Stimulated activated CD4-positive, alpha-beta T cell treated with anti-CD3 and anti-CD28 coated beads, Interleukin-1b, Interleukin-23, amount 100 ng/mL, for 24 hours (primary cell): ENCODE data around the gene COL19A1.
"Not testable (repeated sequence)": the region's sequence is repeated elsewhere in the genome, so short reads cannot be mapped to it uniquely, and the experiment has no call there.

Experiments used
- DNase-seq, 4 experiments: peaks; one replicate each; pipeline ENCODE4 v3.0.0-alpha.2; 2020; ENCODE audit warnings: low read depth in 4 of 4, low spot score in 1 of 4

The COL19A1 gene

GRCh38 chr6:69895396-69895795, 29.0 kb downstream of the COL19A1 start:
- no peak for DNase-seq

DNA sequence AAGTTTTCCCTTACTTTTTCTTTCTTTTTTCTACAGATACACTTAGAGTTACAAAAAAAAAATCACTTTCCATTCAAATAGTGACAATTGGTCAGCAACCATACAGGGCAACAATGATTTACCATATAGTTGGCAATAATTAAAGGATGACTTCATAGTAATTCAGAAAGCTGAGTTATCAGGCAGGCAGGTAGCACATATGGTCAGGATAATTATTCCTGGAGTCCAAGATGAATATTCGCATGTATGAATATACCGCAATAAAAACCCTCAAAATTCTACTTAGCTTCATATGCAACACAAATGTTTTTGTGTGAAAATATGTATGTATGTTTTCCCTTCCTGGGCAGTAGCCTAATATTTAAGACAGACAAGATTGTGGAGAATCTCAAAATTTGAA, 34.5 kb downstream of the COL19A1 start:
- no peak for DNase-seq

GRCh38 chr6:69901361-69901760, 35.0 kb downstream of the COL19A1 start:
- DNase-seq, result no peak

DNA sequence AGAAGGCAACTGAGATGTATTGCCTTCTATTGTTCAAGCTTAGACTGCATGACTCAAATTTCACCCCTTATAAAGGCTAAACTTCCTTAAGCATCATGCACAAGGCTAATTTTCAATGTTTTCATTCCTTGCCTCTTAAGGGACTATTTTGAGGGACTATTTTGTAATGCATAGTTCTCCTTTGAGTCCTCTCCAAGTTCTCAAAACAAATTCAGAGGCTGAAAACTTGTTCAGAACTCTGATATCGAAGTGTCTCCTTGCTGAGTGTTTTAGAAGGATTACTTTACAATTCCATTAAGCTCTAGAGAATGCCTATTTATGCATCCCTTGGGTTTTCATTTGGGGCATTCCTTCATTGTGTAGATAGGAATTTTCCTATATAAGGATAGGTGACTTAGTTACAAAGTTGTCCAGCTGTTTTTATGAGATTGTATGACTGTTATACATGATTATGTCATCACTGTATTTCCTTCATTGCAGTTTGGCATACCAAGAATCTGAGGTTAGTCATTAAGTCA, 41.7 kb downstream of the COL19A1 start:
- DNase-seq, result no peak

- DNase-seq, result no peak
Measured at GRCh38 chr6:69913361-69913760, 47.0 kb downstream of the COL19A1 start.

DNA sequence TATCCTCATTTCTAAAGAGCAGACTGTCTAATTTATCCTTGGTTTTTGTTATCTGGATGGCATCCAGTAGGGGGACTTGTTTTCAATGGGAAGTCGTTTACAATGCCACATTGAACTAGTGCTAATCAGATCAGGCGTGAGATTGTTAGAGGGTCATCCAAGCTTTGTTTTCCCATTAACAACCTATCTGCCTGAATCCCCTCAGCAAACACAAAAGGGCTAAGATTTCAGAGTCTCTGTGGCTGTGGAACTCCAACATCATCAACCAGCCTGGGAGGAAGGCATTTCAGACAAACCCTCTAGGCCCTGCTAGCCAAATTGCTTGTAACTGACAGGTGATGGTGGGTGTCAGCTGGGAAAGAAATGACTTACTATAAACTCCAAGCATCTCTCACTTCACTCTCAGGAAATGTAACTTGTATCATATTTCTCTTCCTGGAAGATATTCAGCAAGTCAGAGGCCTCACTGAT, 47.7 kb downstream of the COL19A1 start:
- DNase-seq, result no peak

DNA sequence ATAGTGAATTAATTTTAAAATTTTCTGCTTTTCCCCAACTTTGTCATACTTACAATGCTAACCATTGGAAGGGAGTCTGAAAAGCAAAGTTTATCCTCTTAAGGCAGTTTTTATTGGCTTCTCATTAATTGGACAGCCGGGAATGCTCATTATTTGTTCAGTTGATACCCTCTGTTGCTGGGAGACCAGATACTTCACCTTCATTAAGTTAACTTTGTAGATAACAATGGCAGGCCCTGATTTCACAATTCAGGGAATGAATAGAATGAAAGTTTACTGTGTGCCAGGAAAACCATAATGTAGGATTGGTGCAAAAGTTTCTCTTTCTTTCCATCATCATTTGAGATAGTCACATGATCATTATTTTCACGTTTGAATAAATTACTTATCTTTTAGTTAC, 49.0 kb downstream of the COL19A1 start:
- DNase-seq, result no peak

- no peak for DNase-seq
Measured at GRCh38 chr6:69917834-69918233, 51.5 kb downstream of the COL19A1 start.

DNA sequence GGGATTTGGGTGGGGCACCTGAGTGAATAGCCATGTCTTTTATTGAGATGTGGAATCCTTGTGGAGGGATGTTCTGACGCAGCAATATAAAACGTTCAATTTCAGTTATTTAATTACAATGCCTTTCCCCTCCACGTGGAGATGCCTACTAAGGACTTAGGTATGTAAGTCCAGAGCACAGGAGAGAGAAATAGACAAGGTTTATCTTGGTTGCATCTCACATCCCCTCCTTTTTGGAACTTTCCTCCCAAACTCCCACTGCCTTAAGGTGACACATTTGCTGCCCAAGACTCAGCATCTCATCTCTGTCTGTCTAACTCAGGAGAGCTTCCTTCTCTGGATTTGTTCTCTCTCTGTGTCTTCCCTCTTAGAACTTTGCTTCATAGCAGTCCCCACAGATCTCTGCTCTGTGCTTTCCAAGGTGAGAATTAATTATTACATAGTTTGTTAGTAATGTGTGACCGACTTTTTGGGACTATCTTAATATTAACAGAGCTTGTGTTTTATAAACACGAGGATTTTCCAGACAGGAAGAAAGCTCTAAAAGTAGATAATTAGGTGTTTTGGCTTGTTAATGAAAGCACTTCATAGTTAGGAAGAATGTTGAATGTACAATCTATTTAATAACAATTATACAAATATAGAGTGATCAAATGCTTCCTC, 52.6 kb downstream of the COL19A1 start:
- no peak for DNase-seq

DNA sequence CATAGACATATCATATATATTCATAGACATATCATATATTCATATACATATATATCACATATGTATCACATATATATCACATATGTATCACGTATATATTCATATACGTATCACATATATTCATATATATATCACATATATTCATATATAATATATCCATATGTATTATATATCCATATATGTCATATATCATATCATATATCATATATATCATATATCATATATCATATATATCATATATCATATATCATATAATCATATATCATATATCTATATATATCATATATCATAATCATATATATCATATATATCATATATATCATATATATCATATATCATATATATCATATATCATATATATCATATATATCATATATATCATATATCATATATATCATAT, 54.7 kb downstream of the COL19A1 start:
- DNase-seq, result not testable (repeated sequence)

DNA sequence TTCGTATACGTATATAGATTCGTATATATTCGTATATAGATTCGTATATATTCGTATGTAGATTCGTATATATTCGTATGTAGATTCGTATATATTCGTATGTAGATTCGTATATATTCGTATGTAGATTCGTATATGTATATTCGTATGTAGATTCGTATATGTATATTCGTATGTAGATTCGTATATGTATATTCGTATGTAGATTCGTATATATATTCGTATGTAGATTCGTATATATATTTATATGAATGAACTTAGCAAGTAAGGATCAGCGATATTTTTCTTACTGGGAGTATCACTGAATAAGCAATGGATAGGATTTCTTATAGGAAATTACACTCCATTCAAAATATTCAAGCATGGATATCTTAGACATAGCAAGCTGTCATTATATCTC, 55.3 kb downstream of the COL19A1 start:
- not testable (repeated sequence) for DNase-seq

GRCh38 chr6:69926745-69927144, 60.4 kb downstream of the COL19A1 start:
- no peak for DNase-seq

- no peak for DNase-seq
Measured at GRCh38 chr6:69933239-69933638, 66.9 kb downstream of the COL19A1 start.

GRCh38 chr6:69935079-69935478, 68.7 kb downstream of the COL19A1 start:
- no peak for DNase-seq

DNA sequence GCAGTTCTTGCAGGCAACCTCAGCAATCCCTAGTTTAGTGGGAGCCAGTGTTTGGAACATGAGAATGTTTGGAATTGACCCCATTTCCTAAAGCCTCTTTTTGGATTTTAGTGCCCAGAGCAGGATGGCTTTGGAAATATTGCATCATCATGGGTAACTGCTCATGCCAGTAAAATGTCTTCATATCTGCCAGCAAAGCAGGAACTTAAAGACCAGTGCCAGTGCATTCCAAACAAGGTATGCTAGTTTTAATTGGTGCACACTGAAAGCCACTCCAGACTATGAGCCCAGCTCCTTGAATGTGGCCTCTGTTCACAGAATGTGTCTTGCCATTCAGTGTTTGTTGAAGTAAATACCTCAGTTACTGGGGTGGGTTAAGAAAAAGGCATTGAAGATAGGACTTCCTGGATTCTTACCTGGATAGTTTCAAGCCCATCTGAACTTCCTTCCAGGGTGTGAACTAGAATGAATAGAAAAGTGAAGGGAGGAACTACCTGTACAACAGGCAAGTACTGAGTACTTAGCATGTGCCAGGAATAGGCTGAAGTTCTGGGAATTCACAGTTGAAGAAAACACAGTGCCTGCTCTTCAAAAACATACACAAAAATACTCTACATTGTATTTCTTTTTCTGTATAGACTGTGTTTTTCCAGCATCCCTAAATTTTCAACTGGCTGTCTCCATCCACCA, 70.5 kb downstream of the COL19A1 start:
- no peak for DNase-seq

- no peak for DNase-seq
Measured at GRCh38 chr6:69937402-69938136, 71.2 kb downstream of the COL19A1 start.

GRCh38 chr6:69942485-69942884, 76.1 kb downstream of the COL19A1 start:
- no peak for DNase-seq

DNA sequence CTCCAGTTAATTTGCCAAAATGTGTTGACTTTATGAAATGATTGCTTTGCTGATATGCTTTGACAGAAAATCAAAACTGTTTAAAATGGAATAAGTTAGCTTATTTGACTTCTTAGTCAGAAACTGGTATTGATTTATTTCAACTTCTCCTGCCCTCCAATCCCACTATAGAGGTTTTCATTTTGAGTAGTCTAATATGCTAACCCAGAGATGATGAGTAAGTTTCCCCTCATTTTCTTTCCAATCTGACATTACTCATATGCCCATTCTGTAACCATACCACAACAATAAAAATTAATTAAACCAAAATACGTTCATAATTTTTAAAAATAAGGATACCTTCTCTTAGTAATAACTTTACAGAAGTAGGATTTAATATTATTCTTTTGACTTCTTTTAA, 78.8 kb downstream of the COL19A1 start:
- DNase-seq, result no peak

DNA sequence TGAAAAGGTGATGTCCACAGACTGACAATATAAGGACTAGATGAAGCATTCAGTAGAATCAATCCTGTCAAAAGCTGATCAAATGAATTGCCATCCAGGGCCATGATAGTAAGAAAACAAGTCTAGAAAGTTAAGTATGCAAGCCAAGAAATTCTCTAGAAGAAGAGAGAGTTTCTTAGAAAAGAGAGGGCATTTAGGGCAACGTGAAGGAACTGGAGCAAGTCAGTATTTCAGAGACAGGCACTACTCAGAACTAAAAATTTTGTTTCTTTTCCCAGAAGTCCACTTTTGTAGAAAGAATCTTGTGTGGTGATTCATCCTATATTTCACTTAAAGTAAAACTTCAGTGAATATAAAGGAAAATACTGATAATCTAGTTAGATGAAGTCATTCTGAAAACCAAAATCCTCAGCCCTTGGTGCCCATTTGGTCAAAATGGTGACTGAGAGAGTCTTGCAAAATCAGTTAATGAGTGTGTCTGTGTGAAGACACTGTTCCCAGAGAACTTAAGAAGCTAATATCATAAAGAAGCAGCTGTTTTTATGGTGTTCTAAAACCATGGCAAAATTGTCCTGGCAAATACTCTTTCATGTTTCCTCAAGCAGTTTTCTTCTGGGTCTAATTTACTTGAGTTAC, 82.2 kb downstream of the COL19A1 start:
- no peak for DNase-seq

DNA sequence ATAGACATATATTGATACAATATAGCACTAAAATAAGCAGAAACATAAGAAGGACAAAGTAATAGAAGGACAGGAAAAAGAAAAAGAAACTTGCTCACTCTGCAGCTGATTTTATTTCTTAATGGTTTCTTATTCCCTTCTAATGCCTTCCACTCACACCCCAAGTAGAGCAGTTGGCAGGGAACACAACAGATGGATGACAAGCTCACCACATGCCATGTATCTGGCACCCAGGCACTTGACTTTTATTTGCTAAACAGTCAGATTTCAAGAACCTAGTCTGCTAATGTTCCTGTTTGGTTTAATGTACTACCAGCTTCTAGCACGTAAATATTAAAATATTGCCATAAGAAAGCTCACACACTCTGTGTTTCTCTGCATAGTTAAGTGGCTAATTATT, 87.1 kb downstream of the COL19A1 start:
- DNase-seq, result no peak

DNA sequence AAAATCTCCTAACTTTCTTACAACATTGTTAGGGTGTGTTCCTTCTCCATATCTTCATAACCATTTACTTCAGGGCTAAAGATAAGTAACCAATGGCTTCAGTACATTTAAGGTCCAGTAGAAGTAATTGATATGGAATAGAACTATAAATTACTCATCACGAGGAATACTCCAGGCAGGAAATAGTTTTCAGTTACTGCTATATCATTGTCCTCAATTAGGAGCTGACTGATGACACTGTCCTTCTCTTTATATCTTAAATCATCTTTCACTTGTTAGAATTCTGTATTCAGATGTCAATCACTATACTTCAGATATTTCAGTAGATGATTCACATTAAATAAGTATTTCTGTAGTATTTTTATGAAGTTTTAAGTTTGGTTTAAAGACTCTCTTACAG, 88.4 kb downstream of the COL19A1 start:
- no peak for DNase-seq
